HCT116 (cell line): ENCODE measurements around the gene SLC30A4.
"Not testable (repeated sequence)": the region's sequence is repeated elsewhere in the genome, so short reads cannot be mapped to it uniquely, and the experiment has no call there.

Source experiments
- EZH2 ChIP-seq: fragments of 200-600 bp; sonication (generic); IDR thresholded peaks from 2 replicates; pipeline ENCODE4 v1.6.1; 2017; ENCODE audit warnings: antibody characterized with exemption, mixed run types
- EZH2phosphoT487 ChIP-seq: fragments of 200-600 bp; IDR thresholded peaks from 2 replicates; pipeline ENCODE4 v1.6.1; 2018; ENCODE audit warnings: antibody characterized with exemption, borderline replicate concordance
- JUND ChIP-seq: IDR thresholded peaks from 2 replicates; pipeline ENCODE4 v1.6.1; 2012
- POLR2A ChIP-seq: IDR thresholded peaks from 2 replicates; pipeline ENCODE4 v1.7.0; 2011; ENCODE audit warnings: borderline replicate concordance; ENCODE audit not compliant: insufficient read depth, insufficient read length; ENCODE audit errors: extremely low read depth
- POLR2AphosphoS5 ChIP-seq: IDR thresholded peaks from 2 replicates; pipeline ENCODE4 v1.6.1; 2011; ENCODE audit warnings: mild to moderate bottlenecking, low read depth, low read length, moderate library complexity
- RAD21 ChIP-seq: IDR thresholded peaks from 2 replicates; pipeline ENCODE4 v1.6.1; 2012; ENCODE audit warnings: low read depth, mild to moderate bottlenecking
- SIN3A ChIP-seq: IDR thresholded peaks from 2 replicates; pipeline ENCODE4 v1.6.1; 2012; ENCODE audit warnings: low read depth
- SP1 ChIP-seq: IDR thresholded peaks from 2 replicates; pipeline ENCODE4 v1.6.1; 2012; ENCODE audit warnings: low read depth
- TCF7L2 ChIP-seq: IDR thresholded peaks from 2 replicates; pipeline ENCODE4 v1.7.0; 2011; ENCODE audit warnings: borderline replicate concordance, inconsistent platforms; ENCODE audit not compliant: insufficient read depth, insufficient read length; ENCODE audit errors: extremely low read depth
- YY1 ChIP-seq: IDR thresholded peaks from 2 replicates; pipeline ENCODE4 v1.6.1; 2011; ENCODE audit warnings: low read length, low read depth, moderate library complexity, mild to moderate bottlenecking; ENCODE audit not compliant: insufficient replicate concordance; ENCODE audit errors: extremely low read depth
- ZNF274 ChIP-seq: fragments of 200-500 bp; sonication (Bioruptor generic); IDR thresholded peaks from 2 replicates; pipeline ENCODE4 v1.6.1; 2014; ENCODE audit warnings: mild to moderate bottlenecking, low read depth, low read length, inconsistent platforms
- TF ChIP-seq, protein P1 (sequence below), 3 experiments: fragments of 200-600 bp in 1 of 3; sonication (generic) in 1 of 3; IDR thresholded peaks in 2 of 3; conservative IDR thresholded peaks in 1 of 3; 2 replicates each; pipeline ENCODE4 v1.5.1; 2012 to 2017; ENCODE audit warnings: low read depth in 2 of 3, low read length in 2 of 3, antibody characterized with exemption in 1 of 3, borderline replicate concordance in 1 of 3, control low read depth in 1 of 3, mild to moderate bottlenecking in 1 of 3, mixed read lengths in 1 of 3, mixed run types in 1 of 3, moderate library complexity in 1 of 3; ENCODE audit not compliant: insufficient read depth in 1 of 3
- TF ChIP-seq, protein P2 (sequence below): IDR thresholded peaks from 2 replicates; pipeline ENCODE4 v1.6.1; 2012

DNA sequence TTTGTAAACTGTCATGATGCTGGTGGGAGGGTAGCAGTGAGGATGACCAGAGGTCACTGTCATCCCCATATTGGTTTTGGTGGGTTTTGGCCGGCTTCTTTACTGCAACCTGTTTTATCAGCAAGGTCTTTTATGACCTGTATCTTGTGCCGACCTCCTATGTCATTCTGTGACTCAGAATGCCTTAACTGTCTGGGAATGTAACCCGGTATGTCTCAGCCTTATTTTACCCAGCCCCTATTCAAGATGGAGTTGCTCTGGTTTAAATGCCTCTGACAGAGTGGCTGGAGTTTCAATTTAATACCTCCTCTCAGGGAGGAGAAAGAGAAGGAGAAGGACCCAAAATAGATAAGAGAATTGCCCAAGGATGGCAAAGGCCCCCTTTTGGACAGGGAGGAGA, 10.3 kb upstream of the SLC30A4 start:
- TF ChIP-seq SIN3A, POLR2A, EZH2phosphoT487, SP1, EZH2, POLR2AphosphoS5, RAD21, JUND, TCF7L2, ZNF274, YY1: not testable (repeated sequence)
- TF ChIP-seq, protein P1, sequence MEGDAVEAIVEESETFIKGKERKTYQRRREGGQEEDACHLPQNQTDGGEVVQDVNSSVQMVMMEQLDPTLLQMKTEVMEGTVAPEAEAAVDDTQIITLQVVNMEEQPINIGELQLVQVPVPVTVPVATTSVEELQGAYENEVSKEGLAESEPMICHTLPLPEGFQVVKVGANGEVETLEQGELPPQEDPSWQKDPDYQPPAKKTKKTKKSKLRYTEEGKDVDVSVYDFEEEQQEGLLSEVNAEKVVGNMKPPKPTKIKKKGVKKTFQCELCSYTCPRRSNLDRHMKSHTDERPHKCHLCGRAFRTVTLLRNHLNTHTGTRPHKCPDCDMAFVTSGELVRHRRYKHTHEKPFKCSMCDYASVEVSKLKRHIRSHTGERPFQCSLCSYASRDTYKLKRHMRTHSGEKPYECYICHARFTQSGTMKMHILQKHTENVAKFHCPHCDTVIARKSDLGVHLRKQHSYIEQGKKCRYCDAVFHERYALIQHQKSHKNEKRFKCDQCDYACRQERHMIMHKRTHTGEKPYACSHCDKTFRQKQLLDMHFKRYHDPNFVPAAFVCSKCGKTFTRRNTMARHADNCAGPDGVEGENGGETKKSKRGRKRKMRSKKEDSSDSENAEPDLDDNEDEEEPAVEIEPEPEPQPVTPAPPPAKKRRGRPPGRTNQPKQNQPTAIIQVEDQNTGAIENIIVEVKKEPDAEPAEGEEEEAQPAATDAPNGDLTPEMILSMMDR (IDR thresholded peaks at IDR 0.05 in 2 of 3, conservative IDR thresholded peaks at IDR 0.05 in 1 of 3; ENCODE audit: borderline replicate concordance in 1 of 3, insufficient read depth in 1 of 3, low read depth in 2 of 3, low read length in 2 of 3): not testable (repeated sequence)
- TF ChIP-seq, protein P2, sequence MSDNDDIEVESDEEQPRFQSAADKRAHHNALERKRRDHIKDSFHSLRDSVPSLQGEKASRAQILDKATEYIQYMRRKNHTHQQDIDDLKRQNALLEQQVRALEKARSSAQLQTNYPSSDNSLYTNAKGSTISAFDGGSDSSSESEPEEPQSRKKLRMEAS: not testable (repeated sequence)
